Fibroblast of skin of scalp (primary cell): ENCODE measurements around the gene RNF180. TPM values are rescaled to one million over a fixed set of nuclear protein-coding genes. Genes with fewer than 3 reads are reported as not detected.

Experiments used
- DNase-seq: peaks from one replicate; pipeline ENCODE4 v3.0.0-alpha.2; 2013
- polyA plus RNA-seq, 2 experiments: library from polyadenylated mRNA; unstranded; fragments of 120-200 nt; gene quantifications; one replicate each; pipeline ENCODE4 v1.2.1, GENCODE V29; 2013; ENCODE audit not compliant: insufficient read length in 2 of 2

Gene RNF180
- 0.82 TPM for polyA plus RNA-seq (2013, experiment 1 of 2; ENCODE audit: insufficient read length)
- polyA plus RNA-seq (2013, experiment 2 of 2; ENCODE audit: insufficient read length), result 1.1 TPM

GRCh38 chr5:64165500-64166200 is at the start of gene RNF180:
RNF180 (plus strand) TSS chr5:64165843; CDS start chr5:64200808, 34,965 bp downstream.
- peak; percentile 41 for DNase-seq

DNA sequence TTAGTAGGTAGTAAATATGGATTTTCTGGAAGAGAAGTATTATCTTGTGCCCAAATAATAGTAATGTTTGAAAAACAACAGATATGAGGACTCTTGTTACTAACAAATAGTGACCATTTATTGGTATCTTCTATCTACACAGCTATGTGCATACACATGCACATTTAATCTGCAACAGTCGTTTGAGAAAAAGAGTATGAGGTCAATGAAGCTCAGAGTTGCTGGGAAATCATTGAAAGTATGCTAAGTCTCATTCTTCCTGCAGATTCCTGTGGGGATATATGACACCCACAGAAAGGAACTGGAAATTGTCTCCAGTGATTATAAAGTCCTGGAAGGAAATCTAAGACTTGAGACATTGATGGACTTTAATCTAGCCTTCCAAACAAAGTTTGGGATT is 40.1 kb upstream of the RNF180 start:
- DNase-seq, result no peak

GRCh38 chr5:64126202-64126741 is 39.4 kb upstream of the RNF180 start:
- no peak for DNase-seq

- no peak for DNase-seq
Observed at GRCh38 chr5:64140018-64140417, 25.6 kb upstream of the RNF180 start.

- DNase-seq, result peak; percentile 18
Observed at GRCh38 chr5:64144425-64145215, 21.0 kb upstream of the RNF180 start.

- no peak for DNase-seq
Observed at GRCh38 chr5:64145216-64145895, 20.3 kb upstream of the RNF180 start.

DNA sequence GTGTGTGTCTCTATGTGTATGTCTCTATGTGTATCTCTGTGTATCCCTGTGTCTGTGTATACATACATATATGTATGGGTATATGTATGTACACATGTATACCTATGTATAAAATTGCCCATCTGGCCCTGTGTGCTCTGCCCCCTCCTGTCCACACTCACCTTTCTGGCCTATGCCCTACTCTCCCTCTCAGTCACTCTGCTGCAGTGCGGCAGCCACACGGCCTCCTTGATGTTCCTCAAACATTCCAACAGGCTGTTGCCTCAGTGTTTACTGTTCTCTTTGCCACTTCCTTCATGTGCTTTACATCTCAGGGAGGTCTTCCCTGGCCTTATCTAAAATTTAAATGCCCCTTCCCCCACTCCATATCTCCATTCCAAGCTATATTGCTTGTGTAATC is 18.3 kb upstream of the RNF180 start:
- DNase-seq, result no peak

GRCh38 chr5:64147849-64148441 is 17.7 kb upstream of the RNF180 start:
- DNase-seq, result peak; percentile 38

GRCh38 chr5:64149268-64149667 is 16.4 kb upstream of the RNF180 start:
- no peak for DNase-seq

GRCh38 chr5:64149857-64150521 is 15.7 kb upstream of the RNF180 start:
- no peak for DNase-seq

DNA sequence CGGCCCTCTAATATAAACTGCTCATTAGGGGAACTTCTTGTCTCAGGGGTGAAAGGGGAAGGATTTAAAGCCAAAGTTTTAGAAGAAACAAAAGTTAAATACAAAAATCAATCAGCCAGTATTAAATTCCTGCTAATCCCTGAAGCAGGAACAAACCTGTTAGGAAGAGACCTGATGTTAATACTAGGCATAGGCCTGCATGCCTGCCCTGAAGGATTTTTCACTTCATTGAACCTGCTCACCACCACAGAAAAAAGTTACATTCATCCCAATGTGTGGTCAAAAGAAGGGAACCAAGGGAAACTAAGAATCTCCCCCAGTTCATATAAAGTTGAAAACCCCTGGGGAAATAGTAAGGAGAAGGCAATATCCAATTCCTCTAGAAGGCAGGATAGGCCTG is 9.4 kb upstream of the RNF180 start:
- no peak for DNase-seq

GRCh38 chr5:64158827-64159226 is 6.8 kb upstream of the RNF180 start:
- no peak for DNase-seq

GRCh38 chr5:64160201-64160600 is 5.4 kb upstream of the RNF180 start:
- DNase-seq, result no peak

DNA sequence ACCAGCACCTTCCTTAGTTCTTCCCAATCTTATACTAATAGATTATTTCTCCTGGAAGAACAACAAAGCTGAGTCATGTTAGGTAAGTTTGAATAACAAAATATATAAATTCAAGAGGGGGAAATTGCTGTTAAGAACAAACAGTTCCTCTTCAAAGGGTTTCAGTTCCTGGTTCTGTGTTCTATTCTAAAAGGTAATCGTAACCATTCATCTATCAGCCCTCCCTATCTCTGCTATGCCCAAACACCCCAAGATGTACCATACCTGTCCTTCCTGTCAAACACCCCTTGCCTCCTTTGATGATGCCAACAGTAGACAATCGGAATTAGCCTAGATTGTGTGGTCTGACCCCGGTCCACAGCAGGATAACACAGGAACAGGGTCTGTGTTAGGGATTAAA is 4.2 kb upstream of the RNF180 start:
- DNase-seq, result no peak

- no peak for DNase-seq
Observed at GRCh38 chr5:64163135-64163534, 2.5 kb upstream of the RNF180 start.

GRCh38 chr5:64163746-64164145 is 1.9 kb upstream of the RNF180 start:
- no peak for DNase-seq

GRCh38 chr5:64164166-64164565 is 1.5 kb upstream of the RNF180 start:
- DNase-seq, result no peak

- DNase-seq, result no peak
Observed at GRCh38 chr5:64165160-64165499, 513 bp upstream of the RNF180 start.

DNA sequence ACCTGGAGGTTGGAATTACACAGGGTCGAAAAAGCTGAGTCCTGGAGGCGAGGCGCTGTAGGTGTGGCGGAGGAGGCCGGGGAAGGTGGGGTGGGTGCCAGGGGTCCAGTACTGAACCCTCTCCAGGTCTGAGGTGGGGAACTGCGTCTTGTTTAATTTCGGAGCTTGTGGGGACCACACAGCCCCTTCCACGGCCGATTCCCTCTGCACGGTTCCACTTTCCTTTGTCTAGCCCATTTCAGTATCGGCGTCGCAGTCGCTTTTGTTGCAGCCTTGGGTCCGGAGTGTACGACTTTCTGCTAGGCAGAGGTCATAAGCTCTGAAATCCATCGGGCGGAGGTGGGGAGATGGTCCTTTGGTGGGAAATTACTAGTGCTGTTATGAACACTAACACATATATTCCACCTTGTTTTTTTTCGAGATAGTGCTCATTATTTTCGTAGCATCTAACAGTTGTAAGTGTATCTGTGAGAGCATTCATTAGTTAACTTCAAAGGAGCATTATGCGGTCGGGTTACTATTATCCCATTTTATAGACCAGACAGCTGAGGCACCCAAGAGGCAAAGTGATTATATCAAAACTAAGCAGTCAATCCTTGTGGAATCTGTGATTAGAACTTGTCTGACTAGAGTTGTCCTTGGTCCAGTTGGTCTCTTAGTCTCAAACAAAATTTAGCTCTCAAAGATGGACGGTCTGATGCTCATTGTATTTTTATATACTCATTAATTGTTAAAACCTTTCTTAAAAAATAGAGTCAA is 737 bp downstream of the RNF180 start:
- no peak for DNase-seq

DNA sequence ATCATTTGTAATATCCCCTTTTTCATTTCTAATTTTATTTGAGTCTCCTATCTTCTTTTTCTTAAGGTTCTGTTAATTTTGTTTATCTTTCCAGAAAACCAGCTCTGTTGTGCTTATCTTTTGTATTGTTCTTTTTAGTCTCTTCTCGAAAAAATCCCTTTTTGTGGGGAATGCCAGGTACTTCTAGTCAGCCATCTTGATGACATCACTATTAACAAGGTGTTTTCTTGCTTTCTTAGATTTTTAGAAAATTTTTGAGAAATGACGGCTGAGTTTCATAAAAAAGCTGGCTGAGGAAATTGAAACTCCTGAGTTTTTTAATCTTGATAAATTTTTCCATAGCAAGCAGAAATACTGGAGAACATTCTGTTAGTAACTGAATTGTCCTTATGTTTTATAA is 10.7 kb downstream of the RNF180 start:
- no peak for DNase-seq

- no peak for DNase-seq
Observed at GRCh38 chr5:64180661-64181343, 15.2 kb downstream of the RNF180 start.
